Smooth muscle cell (in vitro differentiated cells): ENCODE measurements around the gene SH3RF1. TPM values are rescaled to one million over a fixed set of nuclear protein-coding genes. Genes with fewer than 3 reads are reported as not detected.

Source experiments
- DNase-seq: peaks from one replicate; lab custom pipeline; 2025; ENCODE audit not compliant: unreplicated experiment; lab: John Stamatoyannopoulos, UW
- H2AFZ ChIP-seq: fragments of 200-600 bp; sonication (generic); 2 replicates; pipeline ENCODE4 v1.6.0; 2016; ENCODE audit warnings: antibody characterized with exemption, low read depth, mild to moderate bottlenecking
- H3F3A ChIP-seq: fragments of 200-600 bp; sonication (generic); 2 replicates; pipeline ENCODE4 v1.6.0; 2017; ENCODE audit warnings: antibody characterized with exemption, low read depth
- H3K27ac ChIP-seq: fragments of 200-600 bp; sonication (generic); 2 replicates; pipeline ENCODE4 v1.5.1; 2016; ENCODE audit warnings: low read depth, mild to moderate bottlenecking
- H3K27me3 ChIP-seq: fragments of 200-600 bp; sonication (generic); 2 replicates; pipeline ENCODE4 v1.6.1; 2016; ENCODE audit warnings: low read depth, mild to moderate bottlenecking
- H3K36me3 ChIP-seq: fragments of 200-600 bp; sonication (generic); 2 replicates; pipeline ENCODE4 v1.5.1; 2016; ENCODE audit warnings: low read depth
- H3K4me1 ChIP-seq: fragments of 200-600 bp; sonication (generic); 2 replicates; pipeline ENCODE4 v1.5.1; 2016; ENCODE audit warnings: low read depth
- H3K4me2 ChIP-seq: fragments of 200-600 bp; sonication (generic); 2 replicates; pipeline ENCODE4 v1.6.0; 2016; ENCODE audit warnings: mild to moderate bottlenecking
- H3K4me3 ChIP-seq: fragments of 200-600 bp; sonication (generic); 2 replicates; pipeline ENCODE4 v1.5.1; 2016; ENCODE audit warnings: mild to moderate bottlenecking
- H3K79me2 ChIP-seq: fragments of 200-600 bp; sonication (generic); 2 replicates; pipeline ENCODE4 v1.6.0; 2016; ENCODE audit warnings: low read depth, mild to moderate bottlenecking
- H3K9ac ChIP-seq: fragments of 200-600 bp; sonication (generic); 2 replicates; pipeline ENCODE4 v1.6.0; 2016; ENCODE audit warnings: low read depth
- H3K9me3 ChIP-seq: fragments of 200-600 bp; sonication (generic); replicated peaks from 2 replicates; pipeline ENCODE4 v1.5.1; 2016; ENCODE audit warnings: low read depth
- H4K20me1 ChIP-seq: fragments of 200-600 bp; sonication (generic); 2 replicates; pipeline ENCODE4 v1.6.0; 2016; ENCODE audit warnings: low read depth
- WGBS: methylation state at CpG from one replicate; pipeline ENCODE4 v1.1.7; 2016; ENCODE audit warnings: low lambda C conversion rate; 5-methylcytosine and 5-hydroxymethylcytosine counted together
- polyA plus RNA-seq: library from polyadenylated mRNA; unstranded; fragments of >200 nt; fragmentation: Nextera tagmentation; extraction: Ambion mirVana; gene quantifications from 2 replicates; pipeline ENCODE4 v1.2.1, GENCODE V29; 2016
- total RNA-seq: library from RNA; depleted of rRNA; stranded (reverse); fragments of >200 nt; gene quantifications from 2 replicates; pipeline ENCODE4 v1.2.3, GENCODE V29; 2014
- TF ChIP-seq, protein P1 (sequence below): fragments of 200-600 bp; sonication (generic); IDR thresholded peaks from 2 replicates; pipeline ENCODE4 v1.5.1; 2017; ENCODE audit warnings: borderline replicate concordance, mild to moderate bottlenecking, antibody characterized with exemption; ENCODE audit not compliant: insufficient read depth, poor library complexity, severe bottlenecking

SH3RF1 gene
- 5.2 and 10.2 TPM in 2 replicates for total RNA-seq
- 9.4 and 17.9 TPM in 2 replicates for polyA plus RNA-seq

DNA sequence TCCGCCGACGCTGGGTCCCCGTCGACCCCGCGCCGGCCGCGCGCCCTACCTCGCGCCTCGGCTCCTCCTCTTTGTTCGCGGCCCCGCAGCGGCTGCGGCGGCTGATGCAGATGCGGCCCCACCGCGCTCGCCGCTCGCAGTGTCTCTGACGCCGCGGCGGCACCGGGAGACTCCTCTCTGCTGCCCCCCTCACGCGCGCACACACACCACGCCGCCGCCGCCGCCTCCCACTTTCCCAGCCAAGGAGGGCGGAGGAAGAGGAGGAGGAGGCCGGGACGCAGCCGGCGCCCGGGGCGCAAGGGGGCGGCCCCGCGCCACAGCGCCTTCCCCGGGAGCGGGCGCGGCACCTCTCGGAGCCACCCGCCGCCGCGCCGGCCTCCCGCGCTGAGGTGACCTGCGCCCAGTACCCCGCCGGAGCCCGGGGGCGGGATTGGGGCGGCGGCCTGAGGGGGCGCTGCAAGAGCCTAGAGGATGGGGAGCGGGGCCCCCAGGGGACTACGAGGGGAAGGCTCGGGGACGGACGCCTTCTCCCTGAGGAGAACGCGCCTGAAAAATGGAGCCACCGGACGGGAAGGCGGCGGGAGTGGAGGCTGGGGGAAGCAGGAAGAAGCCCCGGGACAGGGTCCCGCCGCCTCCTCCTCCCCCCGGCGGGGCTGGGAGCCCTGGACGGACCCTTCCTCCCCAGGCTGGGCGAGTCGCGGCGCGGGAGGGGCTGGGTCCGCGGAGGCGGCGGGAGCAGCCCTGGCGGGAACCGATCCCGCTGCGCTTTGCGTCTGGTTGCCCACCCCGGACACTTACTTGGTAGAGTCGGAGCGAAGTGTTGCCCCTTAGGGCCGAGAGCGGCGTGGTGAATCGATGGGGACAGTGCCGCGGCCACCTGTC, at the start of gene SH3RF1:
Gene SH3RF1 (minus strand): TSS at position 147 of the 882 bp plus-strand sequence. CDS start 1,744 bp downstream, outside the sequence.
- Histone ChIP-seq H3K4me1 (peaks cover 25% of the 10 kb centered on the region), H3F3A (peaks cover 21% of the 10 kb centered on the region), H3K9me3 (no peaks in the 10 kb centered on the region), H3K36me3 (no peaks in the 10 kb centered on the region), H2AFZ (peak within 1 kb of the TSS; percentile 86), H3K4me3 (peak within 1 kb of the TSS; percentile 83), H4K20me1 (peaks cover 22% of the 10 kb centered on the region), H3K27me3 (no peaks in the 10 kb centered on the region), H3K9ac (peak within 1 kb of the TSS; percentile 91), H3K27ac (peak within 1 kb of the TSS; percentile 76), H3K79me2 (peaks cover 28% of the 10 kb centered on the region), H3K4me2 (peak within 1 kb of the TSS; percentile 89)
- under 1% methylated on average over 27 of the region's 110 CpGs for WGBS
- TF ChIP-seq, protein P1, sequence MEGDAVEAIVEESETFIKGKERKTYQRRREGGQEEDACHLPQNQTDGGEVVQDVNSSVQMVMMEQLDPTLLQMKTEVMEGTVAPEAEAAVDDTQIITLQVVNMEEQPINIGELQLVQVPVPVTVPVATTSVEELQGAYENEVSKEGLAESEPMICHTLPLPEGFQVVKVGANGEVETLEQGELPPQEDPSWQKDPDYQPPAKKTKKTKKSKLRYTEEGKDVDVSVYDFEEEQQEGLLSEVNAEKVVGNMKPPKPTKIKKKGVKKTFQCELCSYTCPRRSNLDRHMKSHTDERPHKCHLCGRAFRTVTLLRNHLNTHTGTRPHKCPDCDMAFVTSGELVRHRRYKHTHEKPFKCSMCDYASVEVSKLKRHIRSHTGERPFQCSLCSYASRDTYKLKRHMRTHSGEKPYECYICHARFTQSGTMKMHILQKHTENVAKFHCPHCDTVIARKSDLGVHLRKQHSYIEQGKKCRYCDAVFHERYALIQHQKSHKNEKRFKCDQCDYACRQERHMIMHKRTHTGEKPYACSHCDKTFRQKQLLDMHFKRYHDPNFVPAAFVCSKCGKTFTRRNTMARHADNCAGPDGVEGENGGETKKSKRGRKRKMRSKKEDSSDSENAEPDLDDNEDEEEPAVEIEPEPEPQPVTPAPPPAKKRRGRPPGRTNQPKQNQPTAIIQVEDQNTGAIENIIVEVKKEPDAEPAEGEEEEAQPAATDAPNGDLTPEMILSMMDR, result peak; percentile 24
- peak; percentile 72 for DNase-seq

- H3K4me3 ChIP-seq, result no peak overlapping the region
- no peaks in the 10 kb centered on the region for H3K79me2 ChIP-seq
- no peak for DNase-seq
- no peak overlapping the region for H3K27ac ChIP-seq
- no peaks in the 10 kb centered on the region for H3K9me3 ChIP-seq
- peaks cover 3% of the 10 kb centered on the region for H3K4me1 ChIP-seq
- no peak overlapping the region for H3K9ac ChIP-seq
- H4K20me1 ChIP-seq, result no peaks in the 10 kb centered on the region
- WGBS, result 35% methylated on average over 5 of the region's 5 CpGs
- no peaks in the 10 kb centered on the region for H3F3A ChIP-seq
- H3K4me2 ChIP-seq, result peak overlapping the region; percentile 39
- H3K27me3 ChIP-seq, result no peaks in the 10 kb centered on the region
- TF ChIP-seq, protein P1, result no peak
- no peak overlapping the region for H2AFZ ChIP-seq
- no peaks in the 10 kb centered on the region for H3K36me3 ChIP-seq
Measured at GRCh38 chr4:169315530-169316343, 45.0 kb upstream of the SH3RF1 start.

GRCh38 chr4:169314906-169315305, 44.1 kb upstream of the SH3RF1 start:
- Histone ChIP-seq H3K9ac (no peak overlapping the region), H3K4me2 (peak overlapping the region; percentile 39), H3K9me3 (no peaks in the 10 kb centered on the region), H2AFZ (no peak overlapping the region), H3K4me1 (peaks cover 3% of the 10 kb centered on the region), H3K79me2 (no peaks in the 10 kb centered on the region), H3K36me3 (no peaks in the 10 kb centered on the region), H3F3A (no peaks in the 10 kb centered on the region), H3K27ac (no peak overlapping the region), H3K4me3 (no peak overlapping the region), H3K27me3 (no peaks in the 10 kb centered on the region), H4K20me1 (no peaks in the 10 kb centered on the region)
- 50% methylated on average over 8 of the region's 8 CpGs for WGBS
- no peak for DNase-seq
- TF ChIP-seq, protein P1, result no peak
